ENCODE measurements around the gene ZNF579.

DNA sequence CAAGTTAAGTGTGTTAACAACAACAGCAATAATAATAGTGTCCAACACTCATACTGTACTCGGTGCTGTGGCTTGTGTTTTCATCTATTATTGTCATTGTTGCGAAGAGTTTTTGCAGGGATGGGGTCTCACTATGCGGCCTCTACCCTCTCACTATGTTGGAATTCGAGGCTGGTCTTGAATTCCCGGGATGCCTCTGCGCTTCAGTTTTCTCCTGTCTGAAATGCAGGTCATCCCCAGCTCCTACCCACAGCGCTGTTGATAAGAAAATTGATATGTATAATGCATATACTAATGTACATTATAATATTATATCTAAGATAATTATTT, 30.4 kb downstream of the ZNF579 start:
- TF ChIP-seq EZH2phosphoT487 (IDR thresholded peaks at IDR 0.05; ENCODE audit: borderline replicate concordance, low read depth, low read length) = no peak
- TF ChIP-seq, protein P1, sequence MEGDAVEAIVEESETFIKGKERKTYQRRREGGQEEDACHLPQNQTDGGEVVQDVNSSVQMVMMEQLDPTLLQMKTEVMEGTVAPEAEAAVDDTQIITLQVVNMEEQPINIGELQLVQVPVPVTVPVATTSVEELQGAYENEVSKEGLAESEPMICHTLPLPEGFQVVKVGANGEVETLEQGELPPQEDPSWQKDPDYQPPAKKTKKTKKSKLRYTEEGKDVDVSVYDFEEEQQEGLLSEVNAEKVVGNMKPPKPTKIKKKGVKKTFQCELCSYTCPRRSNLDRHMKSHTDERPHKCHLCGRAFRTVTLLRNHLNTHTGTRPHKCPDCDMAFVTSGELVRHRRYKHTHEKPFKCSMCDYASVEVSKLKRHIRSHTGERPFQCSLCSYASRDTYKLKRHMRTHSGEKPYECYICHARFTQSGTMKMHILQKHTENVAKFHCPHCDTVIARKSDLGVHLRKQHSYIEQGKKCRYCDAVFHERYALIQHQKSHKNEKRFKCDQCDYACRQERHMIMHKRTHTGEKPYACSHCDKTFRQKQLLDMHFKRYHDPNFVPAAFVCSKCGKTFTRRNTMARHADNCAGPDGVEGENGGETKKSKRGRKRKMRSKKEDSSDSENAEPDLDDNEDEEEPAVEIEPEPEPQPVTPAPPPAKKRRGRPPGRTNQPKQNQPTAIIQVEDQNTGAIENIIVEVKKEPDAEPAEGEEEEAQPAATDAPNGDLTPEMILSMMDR (conservative IDR thresholded peaks at IDR 0.05; ENCODE audit: low read length) = no peak

All from OCI-LY7 (cell line).